NCI-H1048 (cell line): ENCODE data around the gene LYRM1.
"Not testable (repeated sequence)": the region's sequence is repeated elsewhere in the genome, so short reads cannot be mapped to it uniquely, and the experiment has no call there.

Experiments used
- DNase-seq: peaks from one replicate; lab custom pipeline; 2025; lab: John Stamatoyannopoulos, UW

LYRM1 gene

GRCh38 chr16:20902426-20902825 lies 1.9 kb downstream of the LYRM1 start:
- no peak for DNase-seq

- no peak for DNase-seq
Observed at GRCh38 chr16:20903116-20903898, 2.7 kb downstream of the LYRM1 start.

- no peak for DNase-seq
Observed at GRCh38 chr16:20903899-20904506, 3.4 kb downstream of the LYRM1 start.

- DNase-seq: no peak
Observed at GRCh38 chr16:20904507-20905081, 4.0 kb downstream of the LYRM1 start.

- no peak for DNase-seq
Observed at GRCh38 chr16:20905576-20905975, 5.0 kb downstream of the LYRM1 start.

- DNase-seq: no peak
Observed at GRCh38 chr16:20906341-20907255, 6.0 kb downstream of the LYRM1 start.

- no peak for DNase-seq
Observed at GRCh38 chr16:20910781-20911321, 10.3 kb downstream of the LYRM1 start.

GRCh38 chr16:20911361-20911760 lies 10.8 kb downstream of the LYRM1 start:
- no peak for DNase-seq

GRCh38 chr16:20916289-20916688 lies 15.7 kb downstream of the LYRM1 start:
- no peak for DNase-seq

GRCh38 chr16:20916942-20917341 lies 16.4 kb downstream of the LYRM1 start:
- no peak for DNase-seq

GRCh38 chr16:20918486-20919239 lies 18.1 kb downstream of the LYRM1 start:
- no peak for DNase-seq

- DNase-seq: no peak
Observed at GRCh38 chr16:20920091-20920490, 19.5 kb downstream of the LYRM1 start.

GRCh38 chr16:20920799-20921198 lies 20.2 kb downstream of the LYRM1 start:
- no peak for DNase-seq

- no peak for DNase-seq
Observed at GRCh38 chr16:20923876-20924275, 23.3 kb downstream of the LYRM1 start.

GRCh38 chr16:20925751-20926150 lies 25.2 kb downstream of the LYRM1 start:
- no peak for DNase-seq

- DNase-seq: no peak
Observed at GRCh38 chr16:20928774-20929411, 28.3 kb downstream of the LYRM1 start.

- not testable (repeated sequence) for DNase-seq
Observed at GRCh38 chr16:20929676-20930364, 29.2 kb downstream of the LYRM1 start.

- DNase-seq: no peak
Observed at GRCh38 chr16:20930365-20930690, 29.8 kb downstream of the LYRM1 start.

GRCh38 chr16:20931066-20931600 lies 30.6 kb downstream of the LYRM1 start:
- no peak for DNase-seq

- no peak for DNase-seq
Observed at GRCh38 chr16:20933589-20933988, 33.0 kb downstream of the LYRM1 start.
